GM23338 (cell line): ENCODE measurements around the gene CNR1.

Experiments used
- EZH2 ChIP-seq: fragments of 200-600 bp; sonication (generic); IDR thresholded peaks from one replicate; pipeline ENCODE4 v1.8.0; 2017; ENCODE audit warnings: antibody characterized with exemption, mild to moderate bottlenecking, low read depth; ENCODE audit not compliant: unreplicated experiment
- POLR2AphosphoS5 ChIP-seq: IDR thresholded peaks from 2 replicates; pipeline ENCODE4 v1.6.1; 2016; ENCODE audit warnings: antibody characterized with exemption, low read depth
- TF ChIP-seq, protein P1 (sequence below): IDR thresholded peaks from one replicate; pipeline ENCODE4 v1.6.1; 2018; ENCODE audit warnings: antibody characterized with exemption; ENCODE audit not compliant: unreplicated experiment

DNA sequence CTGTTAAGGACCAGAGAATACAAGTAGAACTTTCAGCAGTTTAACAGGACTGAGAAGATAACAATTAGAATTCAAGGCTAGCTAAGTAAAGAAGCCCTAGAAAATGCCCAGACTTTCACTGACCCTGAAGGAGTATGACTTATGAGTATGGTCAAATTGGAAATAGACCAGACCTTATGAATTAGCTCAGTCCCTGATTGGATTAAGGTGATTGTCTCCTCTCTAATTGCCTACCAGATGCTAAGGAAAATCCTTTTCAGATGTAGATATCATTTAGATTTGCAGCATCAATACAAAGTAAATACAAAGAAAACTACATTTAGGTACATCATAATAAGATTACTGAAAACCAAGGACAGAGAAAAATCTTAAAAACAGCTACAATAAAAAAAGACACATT, 58.9 kb downstream of the CNR1 start:
- TF ChIP-seq EZH2 = no peak
- TF ChIP-seq POLR2AphosphoS5 = no peak
- TF ChIP-seq, protein P1, sequence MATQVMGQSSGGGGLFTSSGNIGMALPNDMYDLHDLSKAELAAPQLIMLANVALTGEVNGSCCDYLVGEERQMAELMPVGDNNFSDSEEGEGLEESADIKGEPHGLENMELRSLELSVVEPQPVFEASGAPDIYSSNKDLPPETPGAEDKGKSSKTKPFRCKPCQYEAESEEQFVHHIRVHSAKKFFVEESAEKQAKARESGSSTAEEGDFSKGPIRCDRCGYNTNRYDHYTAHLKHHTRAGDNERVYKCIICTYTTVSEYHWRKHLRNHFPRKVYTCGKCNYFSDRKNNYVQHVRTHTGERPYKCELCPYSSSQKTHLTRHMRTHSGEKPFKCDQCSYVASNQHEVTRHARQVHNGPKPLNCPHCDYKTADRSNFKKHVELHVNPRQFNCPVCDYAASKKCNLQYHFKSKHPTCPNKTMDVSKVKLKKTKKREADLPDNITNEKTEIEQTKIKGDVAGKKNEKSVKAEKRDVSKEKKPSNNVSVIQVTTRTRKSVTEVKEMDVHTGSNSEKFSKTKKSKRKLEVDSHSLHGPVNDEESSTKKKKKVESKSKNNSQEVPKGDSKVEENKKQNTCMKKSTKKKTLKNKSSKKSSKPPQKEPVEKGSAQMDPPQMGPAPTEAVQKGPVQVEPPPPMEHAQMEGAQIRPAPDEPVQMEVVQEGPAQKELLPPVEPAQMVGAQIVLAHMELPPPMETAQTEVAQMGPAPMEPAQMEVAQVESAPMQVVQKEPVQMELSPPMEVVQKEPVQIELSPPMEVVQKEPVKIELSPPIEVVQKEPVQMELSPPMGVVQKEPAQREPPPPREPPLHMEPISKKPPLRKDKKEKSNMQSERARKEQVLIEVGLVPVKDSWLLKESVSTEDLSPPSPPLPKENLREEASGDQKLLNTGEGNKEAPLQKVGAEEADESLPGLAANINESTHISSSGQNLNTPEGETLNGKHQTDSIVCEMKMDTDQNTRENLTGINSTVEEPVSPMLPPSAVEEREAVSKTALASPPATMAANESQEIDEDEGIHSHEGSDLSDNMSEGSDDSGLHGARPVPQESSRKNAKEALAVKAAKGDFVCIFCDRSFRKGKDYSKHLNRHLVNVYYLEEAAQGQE = no peak
